GM12874 (cell line): ENCODE data around the gene MYLK4.

Experiments
- CTCF ChIP-seq: IDR thresholded peaks from 2 replicates; pipeline ENCODE4 v1.5.1; 2011; ENCODE audit warnings: low read depth, mild to moderate bottlenecking, control low read depth, low read length, moderate library complexity; ENCODE audit not compliant: insufficient read depth

The MYLK4 gene

GRCh38 chr6:2794171-2794730, 43.5 kb upstream of the MYLK4 start:
- TF ChIP-seq CTCF: no peak

- no peak for TF ChIP-seq CTCF
Measured at GRCh38 chr6:2793534-2794151, 42.9 kb upstream of the MYLK4 start.

GRCh38 chr6:2792330-2793110, 41.8 kb upstream of the MYLK4 start:
- no peak for TF ChIP-seq CTCF

GRCh38 chr6:2791450-2791974, 40.8 kb upstream of the MYLK4 start:
- TF ChIP-seq CTCF: no peak

GRCh38 chr6:2790588-2791449, 40.1 kb upstream of the MYLK4 start:
- peak; percentile 72 for TF ChIP-seq CTCF

GRCh38 chr6:2786269-2786668, 35.5 kb upstream of the MYLK4 start:
- no peak for TF ChIP-seq CTCF
